Endodermal cell (in vitro differentiated cells): ENCODE measurements around the gene UROC1. TPM values are rescaled to one million over a fixed set of nuclear protein-coding genes. Genes with fewer than 3 reads are reported as not detected.
A peak's percentile ranks its signal among the peaks of the same experiment; 100 is the strongest.

Experiments used
- DNase-seq: peaks from one replicate; pipeline ENCODE4 v3.0.0-alpha.2; 2017
- H3K27ac ChIP-seq: 2 replicates; pipeline ENCODE4 v1.5.1; 2013; ENCODE audit warnings: mild to moderate bottlenecking, low read depth, low read length, moderate library complexity
- H3K27me3 ChIP-seq: 2 replicates; pipeline ENCODE4 v1.6.1; 2013; ENCODE audit warnings: mild to moderate bottlenecking, low read length, moderate library complexity; ENCODE audit not compliant: insufficient read depth, control insufficient read depth, poor library complexity, severe bottlenecking
- H3K36me3 ChIP-seq: 2 replicates; pipeline ENCODE4 v1.7.0; 2013; ENCODE audit warnings: mild to moderate bottlenecking, low read length, moderate library complexity; ENCODE audit not compliant: control insufficient read depth, insufficient read depth
- H3K4me1 ChIP-seq: one replicate; pipeline ENCODE4 v1.7.0; 2013; ENCODE audit warnings: low read length; ENCODE audit not compliant: control insufficient read depth, insufficient read depth
- H3K4me3 ChIP-seq: 2 replicates; pipeline ENCODE4 v1.5.1; 2013; ENCODE audit warnings: mild to moderate bottlenecking, low read length, moderate library complexity
- H3K9ac ChIP-seq: 2 replicates; pipeline ENCODE4 v1.6.1; 2013; ENCODE audit warnings: mild to moderate bottlenecking, low read length, moderate library complexity; ENCODE audit not compliant: poor library complexity, severe bottlenecking; ENCODE audit errors: extremely low read depth
- H3K9me3 ChIP-seq: 2 replicates; pipeline ENCODE4 v1.6.1; 2013; ENCODE audit warnings: mild to moderate bottlenecking, low read length, moderate library complexity; ENCODE audit not compliant: control insufficient read depth
- H3K27ac Mint-ChIP-seq: 2 replicates; pipeline ENCODE4 v1.8.0; 2020; ENCODE audit warnings: mixed read lengths
- H3K27me3 Mint-ChIP-seq: 2 replicates; pipeline ENCODE4 v1.8.0; 2021; ENCODE audit warnings: mild to moderate bottlenecking, mixed read lengths; ENCODE audit not compliant: insufficient read depth
- H3K36me3 Mint-ChIP-seq: 2 replicates; pipeline ENCODE4 v1.8.0; 2020; ENCODE audit warnings: low read depth, mixed read lengths
- H3K4me1 Mint-ChIP-seq: 2 replicates; pipeline ENCODE4 v1.8.0; 2020; ENCODE audit warnings: mixed read lengths
- H3K4me3 Mint-ChIP-seq: 2 replicates; pipeline ENCODE4 v1.8.0; 2020; ENCODE audit warnings: mild to moderate bottlenecking, moderate library complexity, mixed read lengths
- H3K9me3 Mint-ChIP-seq: 2 replicates; pipeline ENCODE4 v1.8.0; 2020; ENCODE audit warnings: mild to moderate bottlenecking, mixed read lengths
- CTCF ChIP-seq: fragments of 200-600 bp; sonication (generic); conservative IDR thresholded peaks from 2 replicates; pipeline ENCODE4 v1.5.0; 2021; ENCODE audit warnings: antibody characterized with exemption, mild to moderate bottlenecking
- WGBS, 2 experiments: methylation state at CpG; one replicate each; pipeline versions ENCODE4 v1.1.5 to v1.1.7; 2013; ENCODE audit warnings: missing lambda C conversion rate in 2 of 2, mixed read lengths in 1 of 2; ENCODE audit not compliant: insufficient coverage in 1 of 2, insufficient read length in 1 of 2; 5-methylcytosine and 5-hydroxymethylcytosine counted together
- total RNA-seq, 2 donors: library from RNA; stranded (reverse); fragmentation: NEBNext Ultra II Directional in 1 of 2; extraction: Animal tissue kit (Norgen Biotek cat#: 25700) in 1 of 2; gene quantifications; 2 replicates in 1 of 2; 3 replicates in 1 of 2; pipeline ENCODE4 v1.2.1, GENCODE V29; 2021

The UROC1 gene
- total RNA-seq, 2 donors from 2014 or later, result not detected

GRCh38 chr3:126540951-126541627 lies 23.5 kb upstream of the UROC1 start:
- DNase-seq, result peak; percentile 45
- no peak for TF ChIP-seq CTCF

GRCh38 chr3:126540342-126540849 lies 22.8 kb upstream of the UROC1 start:
- no peak overlapping the region for H3K4me3 Mint-ChIP-seq
- TF ChIP-seq CTCF, result no peak
- Histone ChIP-seq H3K4me1 (no peaks in the 10 kb centered on the region), H3K27ac (no peak overlapping the region), H3K9me3 (no peaks in the 10 kb centered on the region), H3K4me3 (no peak overlapping the region), H3K36me3 (no peaks in the 10 kb centered on the region), H3K9ac (no peak overlapping the region), H3K27me3 (no peaks in the 10 kb centered on the region)
- no peak overlapping the region for H3K27ac Mint-ChIP-seq
- peaks cover 14% of the 10 kb centered on the region for H3K27me3 Mint-ChIP-seq
- H3K36me3 Mint-ChIP-seq, result no peaks in the 10 kb centered on the region
- no peaks in the 10 kb centered on the region for H3K4me1 Mint-ChIP-seq
- WGBS, 2 experiments, result 80 to 83% methylated on average over 8 to 9 of the region's 9 CpGs
- peaks cover 1% of the 10 kb centered on the region for H3K9me3 Mint-ChIP-seq
- peak; percentile 36 for DNase-seq

More at GRCh38 chr3:126540951-126541627, 23.5 kb upstream of the UROC1 start:
- Histone ChIP-seq H3K27ac (no peak overlapping the region), H3K4me3 (no peak overlapping the region), H3K4me1 (no peaks in the 10 kb centered on the region), H3K36me3 (no peaks in the 10 kb centered on the region), H3K27me3 (no peaks in the 10 kb centered on the region), H3K9ac (no peak overlapping the region), H3K9me3 (no peaks in the 10 kb centered on the region)
- WGBS, 2 experiments, result 87 to 89% methylated on average over 24 of the region's 24 CpGs
- H3K36me3 Mint-ChIP-seq, result no peaks in the 10 kb centered on the region
- H3K9me3 Mint-ChIP-seq, result peaks cover 1% of the 10 kb centered on the region
- no peak overlapping the region for H3K4me3 Mint-ChIP-seq
- H3K27me3 Mint-ChIP-seq, result peaks cover 11% of the 10 kb centered on the region
- H3K4me1 Mint-ChIP-seq, result no peaks in the 10 kb centered on the region
- no peak overlapping the region for H3K27ac Mint-ChIP-seq

GRCh38 chr3:126539558-126540250 lies 22.1 kb upstream of the UROC1 start:
- H3K4me1 Mint-ChIP-seq, result no peaks in the 10 kb centered on the region
- no peak for TF ChIP-seq CTCF
- H3K9me3 Mint-ChIP-seq, result peaks cover 1% of the 10 kb centered on the region
- no peaks in the 10 kb centered on the region for H3K9me3 ChIP-seq
- H3K4me3 Mint-ChIP-seq, result no peak overlapping the region
- no peak overlapping the region for H3K27ac Mint-ChIP-seq
- H3K4me3 ChIP-seq, result no peak overlapping the region
- WGBS, 2 experiments, result 92 to 100% methylated on average over 5 to 10 of the region's 10 CpGs
- no peaks in the 10 kb centered on the region for H3K36me3 Mint-ChIP-seq
- H3K36me3 ChIP-seq, result no peaks in the 10 kb centered on the region
- peak; percentile 21 for DNase-seq
- no peaks in the 10 kb centered on the region for H3K4me1 ChIP-seq
- H3K27me3 ChIP-seq, result no peaks in the 10 kb centered on the region
- no peak overlapping the region for H3K27ac ChIP-seq
- H3K9ac ChIP-seq, result no peak overlapping the region
- peaks cover 14% of the 10 kb centered on the region for H3K27me3 Mint-ChIP-seq
